GM23338 (cell line): Measurements from ENCODE around the gene AREL1. TPM values are rescaled to one million over a fixed set of nuclear protein-coding genes. Genes with fewer than 3 reads are reported as not detected.

Source experiments
- ATAC-seq: fragments of 200-7000 bp; cut with Tn5 transposase; 3 replicates; pipeline ENCODE4 v1.9.1; 2020
- DNase-seq: peaks from one replicate; pipeline ENCODE4 v3.0.0-alpha.2; 2015; ENCODE audit warnings: low spot score
- H2AFZ ChIP-seq: fragments of 200-600 bp; sonication (generic); 2 replicates; pipeline ENCODE4 v1.8.0; 2016; ENCODE audit warnings: antibody characterized with exemption, mild to moderate bottlenecking, moderate library complexity
- H3F3A ChIP-seq: fragments of 200-600 bp; sonication (generic); replicated peaks from 2 replicates; pipeline ENCODE4 v1.8.0; 2017; ENCODE audit warnings: antibody characterized with exemption, mixed run types, low read depth
- H3K27ac ChIP-seq: fragments of 200-600 bp; sonication (generic); 2 replicates; pipeline ENCODE4 v1.6.1; 2016; ENCODE audit warnings: low read depth
- H3K27me3 ChIP-seq: fragments of 200-600 bp; sonication (generic); 2 replicates; pipeline ENCODE4 v1.8.0; 2016; ENCODE audit warnings: mild to moderate bottlenecking, mixed run types, moderate library complexity; ENCODE audit not compliant: insufficient read depth
- H3K36me3 ChIP-seq: fragments of 200-600 bp; sonication (generic); 2 replicates; pipeline ENCODE4 v1.8.0; 2016; ENCODE audit warnings: mild to moderate bottlenecking; ENCODE audit not compliant: insufficient read depth
- H3K4me1 ChIP-seq: fragments of 200-600 bp; sonication (generic); 2 replicates; pipeline ENCODE4 v1.8.0; 2016; ENCODE audit warnings: mild to moderate bottlenecking, moderate library complexity; ENCODE audit not compliant: insufficient read depth
- H3K4me2 ChIP-seq: fragments of 200-600 bp; sonication (generic); 2 replicates; pipeline ENCODE4 v1.7.1; 2017; ENCODE audit warnings: mixed run types
- H3K4me3 ChIP-seq: fragments of 200-600 bp; sonication (generic); 2 replicates; pipeline ENCODE4 v1.6.1; 2016; ENCODE audit warnings: mixed run types
- H3K79me2 ChIP-seq: fragments of 200-600 bp; sonication (generic); replicated peaks from 2 replicates; pipeline ENCODE4 v1.8.0; 2017; ENCODE audit warnings: mild to moderate bottlenecking; ENCODE audit not compliant: insufficient read depth
- H3K9me2 ChIP-seq: fragments of 200-600 bp; sonication (generic); 2 replicates; pipeline ENCODE4 v1.8.0; 2017; ENCODE audit not compliant: insufficient read depth
- H4K20me1 ChIP-seq: fragments of 200-600 bp; sonication (generic); replicated peaks from 2 replicates; pipeline ENCODE4 v1.8.0; 2017; ENCODE audit warnings: mild to moderate bottlenecking; ENCODE audit not compliant: insufficient read depth
- H3K27ac Mint-ChIP-seq: 2 replicates; pipeline ENCODE4 v1.8.0; 2020; ENCODE audit warnings: inconsistent platforms, mild to moderate bottlenecking, moderate library complexity, mixed read lengths
- H3K27me3 Mint-ChIP-seq: 3 replicates; pipeline ENCODE4 v1.8.0; 2022; ENCODE audit warnings: low read depth, mild to moderate bottlenecking, moderate library complexity, mixed read lengths, inconsistent platforms; ENCODE audit not compliant: insufficient read depth, poor library complexity
- H3K36me3 Mint-ChIP-seq: 3 replicates; pipeline ENCODE4 v1.8.0; 2021; ENCODE audit warnings: low read depth, mild to moderate bottlenecking, inconsistent platforms, moderate library complexity, mixed read lengths
- H3K4me1 Mint-ChIP-seq: 3 replicates; pipeline ENCODE4 v1.8.0; 2020; ENCODE audit warnings: mild to moderate bottlenecking, inconsistent platforms, mixed read lengths
- H3K4me3 Mint-ChIP-seq: 3 replicates; pipeline ENCODE4 v1.8.0; 2021; ENCODE audit warnings: moderate library complexity, mild to moderate bottlenecking, inconsistent platforms, mixed read lengths
- H3K9me3 Mint-ChIP-seq: 3 replicates; pipeline ENCODE4 v1.8.0; 2020; ENCODE audit warnings: moderate library complexity, mild to moderate bottlenecking, inconsistent platforms, mixed read lengths
- CREB1 ChIP-seq: fragments of 250-450 bp; sonication (Bioruptor Pico); IDR thresholded peaks from 2 replicates; pipeline ENCODE4 v1.5.0; 2020; ENCODE audit warnings: low read depth, mild to moderate bottlenecking, moderate library complexity
- CTCF ChIP-seq, 2 experiments: fragments of 200-600 bp in 1 of 2; sonication (generic) in 1 of 2; conservative IDR thresholded peaks; 2 replicates each; pipeline versions ENCODE4 v1.5.1 to v1.6.1; 2016 to 2017; ENCODE audit warnings: antibody characterized with exemption in 2 of 2, low read depth in 2 of 2, mild to moderate bottlenecking in 2 of 2, moderate library complexity in 1 of 2
- ETS1 ChIP-seq: IDR thresholded peaks from 2 replicates; pipeline ENCODE4 v1.6.1; 2016; ENCODE audit warnings: antibody characterized with exemption
- EZH2 ChIP-seq: fragments of 200-600 bp; sonication (generic); IDR thresholded peaks from one replicate; pipeline ENCODE4 v1.8.0; 2017; ENCODE audit warnings: antibody characterized with exemption, mild to moderate bottlenecking, low read depth; ENCODE audit not compliant: unreplicated experiment
- EZH2phosphoT487 ChIP-seq: fragments of 200-600 bp; sonication (generic); IDR thresholded peaks from one replicate; pipeline ENCODE4 v1.8.1; 2018; ENCODE audit warnings: antibody characterized with exemption; ENCODE audit not compliant: unreplicated experiment
- JUNB ChIP-seq: IDR thresholded peaks from one replicate; pipeline ENCODE4 v1.6.1; 2016; ENCODE audit warnings: antibody characterized with exemption; ENCODE audit not compliant: unreplicated experiment
- NANOG ChIP-seq: IDR thresholded peaks from 2 replicates; pipeline ENCODE4 v1.6.1; 2016; ENCODE audit warnings: antibody characterized with exemption, borderline replicate concordance
- POLR2AphosphoS5 ChIP-seq: IDR thresholded peaks from 2 replicates; pipeline ENCODE4 v1.6.1; 2016; ENCODE audit warnings: antibody characterized with exemption, low read depth
- REST ChIP-seq: IDR thresholded peaks from one replicate; pipeline ENCODE4 v1.6.1; 2018; ENCODE audit warnings: antibody characterized with exemption; ENCODE audit not compliant: unreplicated experiment
- STAT1 ChIP-seq: IDR thresholded peaks from one replicate; pipeline ENCODE4 v1.6.1; 2016; ENCODE audit warnings: antibody characterized with exemption; ENCODE audit not compliant: unreplicated experiment
- ZNF114 ChIP-seq: fragments of 250-450 bp; sonication (Bioruptor Pico); IDR thresholded peaks from 2 replicates; pipeline ENCODE4 v1.5.0; 2020; ENCODE audit warnings: mild to moderate bottlenecking, moderate library complexity
- ZNF331 ChIP-seq: fragments of 250-450 bp; sonication (Bioruptor Pico); IDR thresholded peaks from 2 replicates; pipeline ENCODE4 v1.5.0; 2020; ENCODE audit warnings: low read depth, mild to moderate bottlenecking, moderate library complexity
- ZNF462 ChIP-seq: fragments of 250-450 bp; sonication (Bioruptor Pico); IDR thresholded peaks from 2 replicates; pipeline ENCODE4 v1.5.0; 2020; ENCODE audit warnings: mild to moderate bottlenecking, moderate library complexity
- polyA plus RNA-seq: library from polyadenylated mRNA; unstranded; fragments of >200 nt; fragmentation: Nextera tagmentation; extraction: Ambion mirVana; gene quantifications from 2 replicates; pipeline ENCODE4 v1.2.1, GENCODE V29; 2016
- total RNA-seq: library from RNA; depleted of rRNA; stranded (reverse); fragments of >200 nt; shearing (Covaris generic); gene quantifications from 2 replicates; pipeline ENCODE4 v1.2.3, GENCODE V29; 2014

Gene AREL1
- total and polyA plus RNA-seq, 2 experiments from 2014 or later, result 7.5 to 23.6 TPM

- DNase-seq, result no peak
- Mint-ChIP-seq H3K4me1 (no peaks in the 10 kb centered on the region), H3K9me3 (no peaks in the 10 kb centered on the region), H3K27me3 (peaks cover 4% of the 10 kb centered on the region), H3K36me3 (peaks cover 24% of the 10 kb centered on the region), H3K27ac (no peak overlapping the region), H3K4me3 (no peak overlapping the region)
- Histone ChIP-seq H3K4me3 (no peak overlapping the region), H3K4me1 (no peaks in the 10 kb centered on the region), H3K27ac (no peak overlapping the region), H4K20me1 (0 out of 2 replicates have a peak, but pooled peaks cover 4% of the 10 kb centered on the region), H3K36me3 (no peaks in the 10 kb centered on the region), H3K27me3 (no peaks in the 10 kb centered on the region), H3K4me2 (no peak overlapping the region), H2AFZ (no peak overlapping the region), H3K79me2 (no peaks in the 10 kb centered on the region), H3K9me2 (no peaks in the 10 kb centered on the region), H3F3A (no peaks in the 10 kb centered on the region)
- TF ChIP-seq NANOG (no peak), REST (no peak), ZNF331 (no peak), EZH2phosphoT487 (no peak), CTCF (conservative IDR thresholded peaks at IDR 0.05; ENCODE audit: low read depth in 2 of 2) (no peak), POLR2AphosphoS5 (no peak), STAT1 (no peak), EZH2 (no peak), JUNB (no peak), ZNF462 (no peak), ZNF114 (CRISPR knock-in tag) (no peak), ETS1 (no peak), CREB1 (no peak)
- no peak for ATAC-seq
These were observed 26.6 kb upstream of the AREL1 start for GRCh38 chr14:74739293-74740030.
